Measurements from ENCODE around the gene NDRG3. TPM values are rescaled to one million over a fixed set of nuclear protein-coding genes. Genes with fewer than 3 reads are reported as not detected.

NDRG3 gene
- total and polyA plus RNA-seq, 10 of the 15 experiments (the other 5 are each of a cell fraction or from before 2014, with no cell fraction given) = 11.2 to 29.7 (median 14.9) TPM

GRCh38 chr20:36709126-36709525 lies 36.8 kb downstream of the NDRG3 start:
- H3K9me3 ChIP-seq (replicated peaks; ENCODE audit: control insufficient read depth, insufficient read depth, low read length) = no peaks in the 10 kb centered on the region
- no peaks in the 10 kb centered on the region for H4K20me1 ChIP-seq (ENCODE audit: control insufficient read depth, insufficient read depth)
- BruUV-seq (replicated peaks) = no TSS peak
- SMC1A ChIA-PET (ENCODE audit: uncharacterized antibody, unreplicated experiment) = no interaction called here
- in situ Hi-C loops (cut with MboI) (no loop called here), intact Hi-C loops (cut with micrococcal nuclease; ENCODE audit: unreplicated experiment) (no loop called here)
- ATAC-seq = no peak
- no peak overlapping the region for H2AFZ ChIP-seq (ENCODE audit: control insufficient read depth, low read depth, low read length)
- no peak overlapping the region for H3K27ac ChIP-seq (ENCODE audit: control insufficient read depth, insufficient read depth)
- no peaks in the 10 kb centered on the region for H3K79me2 ChIP-seq (ENCODE audit: control insufficient read depth, insufficient read depth, low read length)
- no peaks in the 10 kb centered on the region for H3K4me1 ChIP-seq (ENCODE audit: control insufficient read depth, insufficient read depth, low read length)
- no peak for DNase-seq (ENCODE audit: low read depth, low spot score)
- CTCF ChIA-PET = interaction anchor here (1.1 kb wide), 2 partner anchors 46 to 99 kb away, joined by 3 to 4 read pairs; no protein-coding TSS in a partner anchor
- H3K4me3 ChIP-seq = no peak overlapping the region
- H3K36me3 ChIP-seq (ENCODE audit: control insufficient read depth in 2 of 2, insufficient read depth in 2 of 2, low read length in 1 of 2) = no peaks in the 10 kb centered on the region
- POLR2A ChIA-PET = no interaction called here
- H3K27me3 ChIP-seq (replicated peaks in 1 of 2; ENCODE audit: control insufficient read depth in 2 of 2, insufficient read depth in 2 of 2, low read length in 1 of 2) = no peaks in the 10 kb centered on the region
- no peak overlapping the region for H3K4me2 ChIP-seq (ENCODE audit: control insufficient read depth, insufficient read depth)
- FAIRE-seq = no peak
- WGBS (ENCODE audit: insufficient coverage, insufficient replicate concordance, low lambda C conversion rate, missing lambda C conversion rate) = 87% methylated on average over 5 of the region's 5 CpGs
- RAD21 ChIA-PET (ENCODE audit: unreplicated experiment) = no interaction called here
- H3K9ac ChIP-seq (ENCODE audit: control insufficient read depth, insufficient read depth, low read length) = no peak overlapping the region
- TF ChIP-seq POLR2AphosphoS5 (IDR thresholded peaks at IDR 0.05; ENCODE audit: low read length) (no peak), RFX5 (IDR thresholded peaks at IDR 0.05; ENCODE audit: low read depth, low read length) (no peak), HCFC1 (IDR thresholded peaks at IDR 0.05; ENCODE audit: low read length) (no peak), ZNF217 (IDR thresholded peaks at IDR 0.05) (no peak)
- TF ChIP-seq, protein P1, sequence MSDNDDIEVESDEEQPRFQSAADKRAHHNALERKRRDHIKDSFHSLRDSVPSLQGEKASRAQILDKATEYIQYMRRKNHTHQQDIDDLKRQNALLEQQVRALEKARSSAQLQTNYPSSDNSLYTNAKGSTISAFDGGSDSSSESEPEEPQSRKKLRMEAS (IDR thresholded peaks at IDR 0.05; ENCODE audit: low read depth, low read length) = no peak
- TF ChIP-seq, protein P2, sequence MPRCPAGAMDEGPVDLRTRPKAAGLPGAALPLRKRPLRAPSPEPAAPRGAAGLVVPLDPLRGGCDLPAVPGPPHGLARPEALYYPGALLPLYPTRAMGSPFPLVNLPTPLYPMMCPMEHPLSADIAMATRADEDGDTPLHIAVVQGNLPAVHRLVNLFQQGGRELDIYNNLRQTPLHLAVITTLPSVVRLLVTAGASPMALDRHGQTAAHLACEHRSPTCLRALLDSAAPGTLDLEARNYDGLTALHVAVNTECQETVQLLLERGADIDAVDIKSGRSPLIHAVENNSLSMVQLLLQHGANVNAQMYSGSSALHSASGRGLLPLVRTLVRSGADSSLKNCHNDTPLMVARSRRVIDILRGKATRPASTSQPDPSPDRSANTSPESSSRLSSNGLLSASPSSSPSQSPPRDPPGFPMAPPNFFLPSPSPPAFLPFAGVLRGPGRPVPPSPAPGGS (IDR thresholded peaks at IDR 0.05; ENCODE audit: borderline replicate concordance, insufficient read depth, low read depth, low read length, poor library complexity, severe bottlenecking) = no peak
- TF ChIP-seq, protein P3, sequence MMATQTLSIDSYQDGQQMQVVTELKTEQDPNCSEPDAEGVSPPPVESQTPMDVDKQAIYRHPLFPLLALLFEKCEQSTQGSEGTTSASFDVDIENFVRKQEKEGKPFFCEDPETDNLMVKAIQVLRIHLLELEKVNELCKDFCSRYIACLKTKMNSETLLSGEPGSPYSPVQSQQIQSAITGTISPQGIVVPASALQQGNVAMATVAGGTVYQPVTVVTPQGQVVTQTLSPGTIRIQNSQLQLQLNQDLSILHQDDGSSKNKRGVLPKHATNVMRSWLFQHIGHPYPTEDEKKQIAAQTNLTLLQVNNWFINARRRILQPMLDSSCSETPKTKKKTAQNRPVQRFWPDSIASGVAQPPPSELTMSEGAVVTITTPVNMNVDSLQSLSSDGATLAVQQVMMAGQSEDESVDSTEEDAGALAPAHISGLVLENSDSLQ (IDR thresholded peaks at IDR 0.05) = no peak
